BE2C (cell line): ENCODE results near the gene CCDC12.
A peak's percentile ranks its signal among the peaks of the same experiment; 100 is the strongest.

Experiments used
- DNase-seq: peaks from one replicate; pipeline ENCODE4 v3.0.0-alpha.2; 2020
- H3K27me3 ChIP-seq: fragments of 250-450 bp; sonication (Bioruptor Pico); 2 replicates; pipeline ENCODE4 v1.5.1; 2020; ENCODE audit warnings: mild to moderate bottlenecking
- H3K36me3 ChIP-seq: fragments of 250-450 bp; sonication (Bioruptor Pico); 2 replicates; pipeline ENCODE4 v1.5.1; 2020; ENCODE audit warnings: mild to moderate bottlenecking
- H3K4me1 ChIP-seq: fragments of 250-450 bp; sonication (Bioruptor Pico); 2 replicates; pipeline ENCODE4 v1.5.1; 2020
- H3K4me3 ChIP-seq: 2 replicates; pipeline ENCODE4 v1.5.1; 2011; ENCODE audit warnings: low read depth, low read length
- H3K9me3 ChIP-seq: fragments of 250-450 bp; sonication (Bioruptor Pico); 2 replicates; pipeline ENCODE4 v1.5.1; 2020
- TF ChIP-seq, protein P1 (sequence below): IDR thresholded peaks from 2 replicates; pipeline ENCODE4 v1.5.1; 2012; ENCODE audit warnings: mild to moderate bottlenecking, low read depth, low read length

CCDC12 gene

DNA sequence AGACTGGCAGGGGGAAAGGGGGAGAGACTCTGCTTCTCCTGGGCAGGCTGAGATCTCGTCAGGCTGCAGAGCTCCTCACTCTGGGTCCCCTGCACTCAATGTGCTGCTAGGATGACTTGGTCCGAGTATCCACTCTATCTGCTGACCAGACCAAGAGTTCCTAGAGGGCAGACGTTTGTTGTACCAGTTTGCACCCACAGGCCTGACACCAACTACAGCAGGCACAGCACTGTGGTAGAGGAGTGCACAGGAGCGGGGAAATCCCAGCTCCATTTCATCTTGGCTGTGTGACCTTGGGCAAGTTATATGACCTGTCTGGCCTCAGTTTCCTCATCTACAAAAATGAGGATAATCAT is 29.0 kb downstream of the CCDC12 start:
- H3K27me3 ChIP-seq = no peaks in the 10 kb centered on the region
- H3K36me3 ChIP-seq = no peaks in the 10 kb centered on the region
- TF ChIP-seq, protein P1, sequence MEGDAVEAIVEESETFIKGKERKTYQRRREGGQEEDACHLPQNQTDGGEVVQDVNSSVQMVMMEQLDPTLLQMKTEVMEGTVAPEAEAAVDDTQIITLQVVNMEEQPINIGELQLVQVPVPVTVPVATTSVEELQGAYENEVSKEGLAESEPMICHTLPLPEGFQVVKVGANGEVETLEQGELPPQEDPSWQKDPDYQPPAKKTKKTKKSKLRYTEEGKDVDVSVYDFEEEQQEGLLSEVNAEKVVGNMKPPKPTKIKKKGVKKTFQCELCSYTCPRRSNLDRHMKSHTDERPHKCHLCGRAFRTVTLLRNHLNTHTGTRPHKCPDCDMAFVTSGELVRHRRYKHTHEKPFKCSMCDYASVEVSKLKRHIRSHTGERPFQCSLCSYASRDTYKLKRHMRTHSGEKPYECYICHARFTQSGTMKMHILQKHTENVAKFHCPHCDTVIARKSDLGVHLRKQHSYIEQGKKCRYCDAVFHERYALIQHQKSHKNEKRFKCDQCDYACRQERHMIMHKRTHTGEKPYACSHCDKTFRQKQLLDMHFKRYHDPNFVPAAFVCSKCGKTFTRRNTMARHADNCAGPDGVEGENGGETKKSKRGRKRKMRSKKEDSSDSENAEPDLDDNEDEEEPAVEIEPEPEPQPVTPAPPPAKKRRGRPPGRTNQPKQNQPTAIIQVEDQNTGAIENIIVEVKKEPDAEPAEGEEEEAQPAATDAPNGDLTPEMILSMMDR = no peak
- DNase-seq = no peak
- no peak overlapping the region for H3K4me3 ChIP-seq
- H3K9me3 ChIP-seq = no peaks in the 10 kb centered on the region
- H3K4me1 ChIP-seq = peaks cover 25% of the 10 kb centered on the region

DNA sequence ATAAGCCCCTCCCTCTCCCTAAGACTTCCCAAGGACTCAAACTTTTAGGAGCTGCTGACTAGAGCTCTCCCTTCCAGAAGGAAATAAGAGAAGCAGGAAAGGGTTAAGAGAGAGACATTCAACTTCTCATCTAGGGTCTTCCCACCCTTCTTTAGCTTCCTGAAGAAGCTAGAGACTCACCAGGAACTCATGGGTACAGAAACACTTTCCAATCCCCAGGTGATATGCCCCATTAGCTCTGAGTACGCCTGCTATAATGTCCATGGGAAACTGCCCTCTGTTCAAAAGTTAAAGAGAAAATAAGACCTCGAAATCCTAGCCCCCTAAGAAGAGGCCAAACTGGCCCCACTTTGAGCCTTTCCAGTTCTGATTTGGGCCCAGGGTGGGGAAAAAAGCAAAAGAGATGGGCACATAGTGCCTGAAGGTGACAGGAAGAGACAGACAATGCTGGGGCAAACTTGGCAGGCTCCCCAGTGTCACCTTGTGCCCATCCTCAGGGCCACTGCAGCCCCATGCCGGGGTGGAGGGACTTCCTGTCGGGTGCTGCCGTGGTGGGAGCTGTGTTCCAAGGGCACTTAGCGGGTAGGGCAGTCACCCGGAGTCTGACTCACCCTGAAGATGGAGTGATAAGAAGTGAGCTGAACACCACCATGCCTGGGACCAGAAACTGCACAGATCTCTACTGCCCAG is 29.5 kb downstream of the CCDC12 start:
- peaks cover 25% of the 10 kb centered on the region for H3K4me1 ChIP-seq
- DNase-seq = peak; percentile 66

DNA sequence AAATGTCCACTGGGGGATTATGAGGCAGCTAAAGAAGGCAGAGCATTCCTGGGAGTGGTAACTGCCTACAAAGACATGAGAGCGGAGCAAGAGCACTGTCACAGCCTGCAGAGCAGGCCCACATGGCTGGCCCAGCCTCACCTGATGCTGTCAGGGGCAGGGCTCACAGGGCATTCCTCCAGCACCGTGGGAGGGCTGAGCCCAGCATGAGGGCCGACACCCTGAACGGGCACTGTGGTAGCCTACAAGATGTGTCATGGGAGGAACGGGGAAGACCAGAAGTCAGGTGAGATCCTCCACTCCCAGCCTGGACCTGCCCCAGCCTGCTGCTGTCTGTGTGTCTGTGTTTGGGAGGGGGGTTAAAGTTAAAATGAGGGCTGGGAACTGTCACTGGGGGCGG is 30.1 kb downstream of the CCDC12 start:
- H3K36me3 ChIP-seq = no peaks in the 10 kb centered on the region
- TF ChIP-seq, protein P1 = no peak
- H3K4me3 ChIP-seq = no peak overlapping the region
- H3K9me3 ChIP-seq = no peaks in the 10 kb centered on the region
- H3K4me1 ChIP-seq = peaks cover 25% of the 10 kb centered on the region
- DNase-seq = no peak
- H3K27me3 ChIP-seq = no peaks in the 10 kb centered on the region

More for the DNA sequence above, 29.5 kb downstream of the CCDC12 start:
- Histone ChIP-seq H3K27me3 (no peaks in the 10 kb centered on the region), H3K4me3 (no peak overlapping the region), H3K9me3 (no peaks in the 10 kb centered on the region), H3K36me3 (no peaks in the 10 kb centered on the region)
- TF ChIP-seq, protein P1 = no peak

DNA sequence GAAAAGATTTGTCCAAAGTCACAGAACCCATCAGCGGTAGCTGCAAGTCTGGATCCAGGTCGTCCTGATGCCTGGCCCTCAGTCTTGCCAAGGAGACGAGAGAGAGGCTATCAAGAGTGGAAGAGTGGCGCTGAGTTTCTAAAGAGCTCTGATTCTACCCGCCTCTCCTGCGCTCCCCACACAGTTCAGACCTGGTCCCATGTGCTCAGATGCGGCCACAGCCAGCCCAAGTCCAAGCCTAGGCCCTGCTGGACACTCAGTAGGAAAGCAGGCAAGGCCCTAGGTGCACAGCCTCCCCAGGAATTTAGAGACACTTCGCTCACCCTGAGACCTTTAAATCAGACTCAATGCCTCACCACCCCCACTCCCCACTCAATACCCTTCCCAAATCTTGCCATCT is 32.4 kb downstream of the CCDC12 start:
- Histone ChIP-seq H3K4me1 (peaks cover 21% of the 10 kb centered on the region), H3K9me3 (no peaks in the 10 kb centered on the region), H3K4me3 (no peak overlapping the region), H3K36me3 (no peaks in the 10 kb centered on the region), H3K27me3 (no peaks in the 10 kb centered on the region)
- no peak for DNase-seq
- TF ChIP-seq, protein P1 = no peak

DNA sequence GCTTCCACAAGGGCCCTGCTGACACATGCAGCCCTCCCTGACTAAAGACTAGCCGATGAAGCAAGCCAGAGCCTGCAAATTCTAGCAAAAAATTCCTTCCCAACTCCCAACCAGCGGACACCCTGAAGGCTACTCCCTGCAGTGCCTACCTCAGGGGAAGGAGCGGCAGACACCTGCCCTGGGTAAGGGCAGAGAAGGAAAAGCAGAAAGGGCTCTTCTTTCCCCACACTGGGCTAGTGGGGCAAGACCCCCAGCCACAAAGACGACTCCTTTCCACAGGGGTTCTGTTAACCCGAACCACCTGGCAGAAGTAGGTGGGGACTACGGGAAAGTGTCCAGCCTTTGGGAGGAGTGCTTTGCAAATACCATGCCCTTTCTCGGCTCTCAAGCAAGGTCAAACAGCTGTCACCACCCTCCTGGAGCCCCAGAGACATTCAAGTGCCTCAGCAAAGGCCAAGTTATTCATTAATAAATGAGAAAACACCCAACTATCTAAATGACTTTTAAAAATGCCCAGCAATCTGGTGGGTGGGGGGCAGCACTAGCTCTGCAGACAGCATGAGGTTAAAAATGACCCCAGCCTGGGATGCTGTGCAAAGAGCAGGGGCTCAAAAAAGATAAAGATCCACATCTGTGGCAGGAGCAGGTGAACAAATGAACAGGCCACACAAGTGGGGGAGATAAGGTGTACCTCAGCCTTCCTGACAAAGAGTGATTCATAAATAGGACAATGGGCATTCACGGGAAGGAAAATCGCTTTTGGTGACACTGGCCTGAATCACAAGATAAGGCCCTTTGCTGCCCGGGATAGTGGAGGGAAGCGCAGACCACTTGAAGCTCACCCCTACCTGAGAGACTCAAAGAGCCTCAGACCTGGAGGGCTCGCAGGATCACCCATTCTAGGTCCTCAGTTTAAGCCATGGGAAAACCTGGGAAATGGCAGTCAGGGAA is 33.0 kb downstream of the CCDC12 start:
- no peaks in the 10 kb centered on the region for H3K36me3 ChIP-seq
- no peak for DNase-seq

More for the DNA sequence above, 33.0 kb downstream of the CCDC12 start:
- Histone ChIP-seq H3K27me3 (no peaks in the 10 kb centered on the region), H3K9me3 (no peaks in the 10 kb centered on the region), H3K4me1 (peaks cover 16% of the 10 kb centered on the region), H3K4me3 (no peak overlapping the region)
- TF ChIP-seq, protein P1 = no peak
